Smooth muscle cell (in vitro differentiated cells): ENCODE data around the gene INAFM2. TPM values are rescaled to one million over a fixed set of nuclear protein-coding genes. Genes with fewer than 3 reads are reported as not detected.

Source experiments
- DNase-seq: peaks from one replicate; lab custom pipeline; 2025; ENCODE audit not compliant: unreplicated experiment; lab: John Stamatoyannopoulos, UW
- H2AFZ ChIP-seq: fragments of 200-600 bp; sonication (generic); 2 replicates; pipeline ENCODE4 v1.6.0; 2016; ENCODE audit warnings: antibody characterized with exemption, low read depth, mild to moderate bottlenecking
- H3F3A ChIP-seq: fragments of 200-600 bp; sonication (generic); 2 replicates; pipeline ENCODE4 v1.6.0; 2017; ENCODE audit warnings: antibody characterized with exemption, low read depth
- H3K27ac ChIP-seq: fragments of 200-600 bp; sonication (generic); 2 replicates; pipeline ENCODE4 v1.5.1; 2016; ENCODE audit warnings: low read depth, mild to moderate bottlenecking
- H3K27me3 ChIP-seq: fragments of 200-600 bp; sonication (generic); 2 replicates; pipeline ENCODE4 v1.6.1; 2016; ENCODE audit warnings: low read depth, mild to moderate bottlenecking
- H3K36me3 ChIP-seq: fragments of 200-600 bp; sonication (generic); 2 replicates; pipeline ENCODE4 v1.5.1; 2016; ENCODE audit warnings: low read depth
- H3K4me1 ChIP-seq: fragments of 200-600 bp; sonication (generic); 2 replicates; pipeline ENCODE4 v1.5.1; 2016; ENCODE audit warnings: low read depth
- H3K4me2 ChIP-seq: fragments of 200-600 bp; sonication (generic); 2 replicates; pipeline ENCODE4 v1.6.0; 2016; ENCODE audit warnings: mild to moderate bottlenecking
- H3K4me3 ChIP-seq: fragments of 200-600 bp; sonication (generic); 2 replicates; pipeline ENCODE4 v1.5.1; 2016; ENCODE audit warnings: mild to moderate bottlenecking
- H3K79me2 ChIP-seq: fragments of 200-600 bp; sonication (generic); 2 replicates; pipeline ENCODE4 v1.6.0; 2016; ENCODE audit warnings: low read depth, mild to moderate bottlenecking
- H3K9ac ChIP-seq: fragments of 200-600 bp; sonication (generic); 2 replicates; pipeline ENCODE4 v1.6.0; 2016; ENCODE audit warnings: low read depth
- H3K9me3 ChIP-seq: fragments of 200-600 bp; sonication (generic); replicated peaks from 2 replicates; pipeline ENCODE4 v1.5.1; 2016; ENCODE audit warnings: low read depth
- H4K20me1 ChIP-seq: fragments of 200-600 bp; sonication (generic); 2 replicates; pipeline ENCODE4 v1.6.0; 2016; ENCODE audit warnings: low read depth
- WGBS: methylation state at CpG from one replicate; pipeline ENCODE4 v1.1.7; 2016; ENCODE audit warnings: low lambda C conversion rate; 5-methylcytosine and 5-hydroxymethylcytosine counted together
- polyA plus RNA-seq: library from polyadenylated mRNA; unstranded; fragments of >200 nt; fragmentation: Nextera tagmentation; extraction: Ambion mirVana; gene quantifications from 2 replicates; pipeline ENCODE4 v1.2.1, GENCODE V29; 2016
- total RNA-seq: library from RNA; depleted of rRNA; stranded (reverse); fragments of >200 nt; gene quantifications from 2 replicates; pipeline ENCODE4 v1.2.3, GENCODE V29; 2014
- TF ChIP-seq, protein P1 (sequence below): fragments of 200-600 bp; sonication (generic); IDR thresholded peaks from 2 replicates; pipeline ENCODE4 v1.5.1; 2017; ENCODE audit warnings: borderline replicate concordance, mild to moderate bottlenecking, antibody characterized with exemption; ENCODE audit not compliant: insufficient read depth, poor library complexity, severe bottlenecking

The INAFM2 gene
- total and polyA plus RNA-seq, 2 experiments from 2014 or later: 23.9 to 28.1 TPM

- H3K27me3 ChIP-seq: peaks cover 41% of the 10 kb centered on the region
- H3K27ac ChIP-seq: no peak overlapping the region
- no peaks in the 10 kb centered on the region for H3K79me2 ChIP-seq
- H3K9me3 ChIP-seq: no peaks in the 10 kb centered on the region
- H3K4me2 ChIP-seq: no peak overlapping the region
- TF ChIP-seq, protein P1, sequence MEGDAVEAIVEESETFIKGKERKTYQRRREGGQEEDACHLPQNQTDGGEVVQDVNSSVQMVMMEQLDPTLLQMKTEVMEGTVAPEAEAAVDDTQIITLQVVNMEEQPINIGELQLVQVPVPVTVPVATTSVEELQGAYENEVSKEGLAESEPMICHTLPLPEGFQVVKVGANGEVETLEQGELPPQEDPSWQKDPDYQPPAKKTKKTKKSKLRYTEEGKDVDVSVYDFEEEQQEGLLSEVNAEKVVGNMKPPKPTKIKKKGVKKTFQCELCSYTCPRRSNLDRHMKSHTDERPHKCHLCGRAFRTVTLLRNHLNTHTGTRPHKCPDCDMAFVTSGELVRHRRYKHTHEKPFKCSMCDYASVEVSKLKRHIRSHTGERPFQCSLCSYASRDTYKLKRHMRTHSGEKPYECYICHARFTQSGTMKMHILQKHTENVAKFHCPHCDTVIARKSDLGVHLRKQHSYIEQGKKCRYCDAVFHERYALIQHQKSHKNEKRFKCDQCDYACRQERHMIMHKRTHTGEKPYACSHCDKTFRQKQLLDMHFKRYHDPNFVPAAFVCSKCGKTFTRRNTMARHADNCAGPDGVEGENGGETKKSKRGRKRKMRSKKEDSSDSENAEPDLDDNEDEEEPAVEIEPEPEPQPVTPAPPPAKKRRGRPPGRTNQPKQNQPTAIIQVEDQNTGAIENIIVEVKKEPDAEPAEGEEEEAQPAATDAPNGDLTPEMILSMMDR: no peak
- no peak for DNase-seq
- no peaks in the 10 kb centered on the region for H3K4me1 ChIP-seq
- no peaks in the 10 kb centered on the region for H4K20me1 ChIP-seq
- H2AFZ ChIP-seq: no peak overlapping the region
- H3K9ac ChIP-seq: no peak overlapping the region
- WGBS: 85% methylated on average over 4 of the region's 4 CpGs
- no peaks in the 10 kb centered on the region for H3K36me3 ChIP-seq
- H3K4me3 ChIP-seq: no peak overlapping the region
- no peaks in the 10 kb centered on the region for H3F3A ChIP-seq
Observed at GRCh38 chr15:40317580-40317979, 5.9 kb upstream of the INAFM2 start.

DNA sequence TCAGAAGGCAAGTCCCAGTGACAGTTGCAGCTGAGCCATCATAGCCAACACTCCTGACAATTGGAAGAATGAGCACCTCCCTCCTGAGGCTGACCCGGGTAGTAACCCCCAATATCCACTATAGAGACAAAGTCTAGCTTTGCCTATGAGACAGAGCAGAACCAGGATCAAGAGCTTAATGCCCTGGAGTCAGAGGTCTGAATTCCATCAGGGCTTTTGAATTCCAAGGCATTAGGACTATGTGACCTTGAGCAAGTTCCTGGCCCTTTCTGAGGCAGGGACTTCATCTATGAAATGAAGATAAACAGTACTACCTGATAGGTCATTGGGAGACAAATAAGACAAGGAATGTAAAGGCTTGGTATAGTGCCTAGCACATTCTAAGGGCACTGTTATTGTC, 3.1 kb upstream of the INAFM2 start:
- WGBS: 75% methylated on average over 1 of the region's 1 CpG
- no peak for DNase-seq
- H2AFZ ChIP-seq: no peak overlapping the region

GRCh38 chr15:40320931-40321371, 2.5 kb upstream of the INAFM2 start:
- 0% methylated on average over 2 of the region's 2 CpGs for WGBS

More for the DNA sequence above, 3.1 kb upstream of the INAFM2 start:
- TF ChIP-seq, protein P1: no peak
- H4K20me1 ChIP-seq: peaks cover 6% of the 10 kb centered on the region
- no peaks in the 10 kb centered on the region for H3K36me3 ChIP-seq
- no peak overlapping the region for H3K27ac ChIP-seq
- H3K27me3 ChIP-seq: peaks cover 21% of the 10 kb centered on the region
- peaks cover 10% of the 10 kb centered on the region for H3K4me1 ChIP-seq
- H3K4me3 ChIP-seq: no peak overlapping the region
- no peaks in the 10 kb centered on the region for H3K9me3 ChIP-seq
- H3K9ac ChIP-seq: no peak overlapping the region
- no peak overlapping the region for H3K4me2 ChIP-seq
- H3F3A ChIP-seq: no peaks in the 10 kb centered on the region
- peaks cover 9% of the 10 kb centered on the region for H3K79me2 ChIP-seq

More at GRCh38 chr15:40320931-40321371, 2.5 kb upstream of the INAFM2 start:
- H3K4me1 ChIP-seq: peaks cover 15% of the 10 kb centered on the region
- H3K9me3 ChIP-seq: no peaks in the 10 kb centered on the region
- peaks cover 17% of the 10 kb centered on the region for H3K27me3 ChIP-seq
- H3F3A ChIP-seq: no peaks in the 10 kb centered on the region
- DNase-seq: no peak
- H2AFZ ChIP-seq: no peak overlapping the region
- H3K4me3 ChIP-seq: no peak overlapping the region
- no peak overlapping the region for H3K27ac ChIP-seq
- H3K4me2 ChIP-seq: no peak overlapping the region
- no peaks in the 10 kb centered on the region for H3K36me3 ChIP-seq
- peaks cover 14% of the 10 kb centered on the region for H3K79me2 ChIP-seq
- peaks cover 11% of the 10 kb centered on the region for H4K20me1 ChIP-seq
- TF ChIP-seq, protein P1: peak; percentile 85
- no peak overlapping the region for H3K9ac ChIP-seq
